Esophagus squamous epithelium (tissue), 4 donors: Measurements from ENCODE around the gene TMEM182.

Experiments
- CTCF ChIP-seq, 6 experiments: fragments of 450-650 bp in 4 of 6; fragments of 200-600 bp in 2 of 6; sonication (generic) in 2 of 6; IDR thresholded peaks; one replicate each; pipeline ENCODE4 v1.5.1; 2016 to 2019; ENCODE audit warnings: antibody characterized with exemption in 6 of 6, mild to moderate bottlenecking in 4 of 6, moderate library complexity in 4 of 6
- POLR2A ChIP-seq, 4 donors: fragments of 450-650 bp; IDR thresholded peaks; one replicate each; pipeline ENCODE4 v1.6.1; 2017; ENCODE audit warnings: antibody characterized with exemption in 4 of 4, mild to moderate bottlenecking in 4 of 4, moderate library complexity in 3 of 4

DNA sequence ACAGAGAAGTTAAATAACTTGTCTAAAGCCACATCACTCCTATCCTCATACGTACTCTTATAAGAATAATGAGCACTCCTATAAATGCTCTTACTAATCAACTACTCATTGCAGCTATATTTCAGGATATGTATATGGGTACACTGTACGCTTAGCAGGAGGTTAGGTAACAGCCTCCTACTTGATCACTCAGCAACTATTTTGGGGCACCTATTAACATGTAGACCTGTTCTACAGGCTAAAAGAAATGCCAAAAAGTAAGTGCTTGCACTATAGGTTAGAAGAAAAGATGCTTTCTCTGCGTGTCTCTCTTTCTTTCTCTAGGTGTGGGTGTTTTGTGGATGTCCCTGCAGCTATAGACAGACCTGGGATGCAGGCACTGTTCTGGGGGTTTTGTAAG is 83.1 kb downstream of the TMEM182 start:
- TF ChIP-seq CTCF (IDR thresholded peaks at IDR 0.05) = no peak
- no peak for TF ChIP-seq POLR2A (IDR thresholded peaks at IDR 0.05)
